ENCODE results near the gene SOX30. TPM values are rescaled to one million over a fixed set of nuclear protein-coding genes. Genes with fewer than 3 reads are reported as not detected.

Gene SOX30
- total RNA-seq, 2 donors from 2014 or later = not detected

- Histone ChIP-seq H3K36me3 (no peaks in the 10 kb centered on the region), H3K4me1 (ENCODE audit: control insufficient read depth in 1 of 2, low read depth in 2 of 2) (no peaks in the 10 kb centered on the region), H3K27ac (no peak overlapping the region), H3K4me3 (no peak overlapping the region), H3K27me3 (replicated peaks; ENCODE audit: insufficient read depth) (no peaks in the 10 kb centered on the region), H3K9me3 (no peaks in the 10 kb centered on the region)
- ATAC-seq (ENCODE audit: insufficient number of reproducible peaks, low FRiP score, low read depth) (no peak), DNase-seq (ENCODE audit: low spot score) (no peak)
- TF ChIP-seq, protein P1, sequence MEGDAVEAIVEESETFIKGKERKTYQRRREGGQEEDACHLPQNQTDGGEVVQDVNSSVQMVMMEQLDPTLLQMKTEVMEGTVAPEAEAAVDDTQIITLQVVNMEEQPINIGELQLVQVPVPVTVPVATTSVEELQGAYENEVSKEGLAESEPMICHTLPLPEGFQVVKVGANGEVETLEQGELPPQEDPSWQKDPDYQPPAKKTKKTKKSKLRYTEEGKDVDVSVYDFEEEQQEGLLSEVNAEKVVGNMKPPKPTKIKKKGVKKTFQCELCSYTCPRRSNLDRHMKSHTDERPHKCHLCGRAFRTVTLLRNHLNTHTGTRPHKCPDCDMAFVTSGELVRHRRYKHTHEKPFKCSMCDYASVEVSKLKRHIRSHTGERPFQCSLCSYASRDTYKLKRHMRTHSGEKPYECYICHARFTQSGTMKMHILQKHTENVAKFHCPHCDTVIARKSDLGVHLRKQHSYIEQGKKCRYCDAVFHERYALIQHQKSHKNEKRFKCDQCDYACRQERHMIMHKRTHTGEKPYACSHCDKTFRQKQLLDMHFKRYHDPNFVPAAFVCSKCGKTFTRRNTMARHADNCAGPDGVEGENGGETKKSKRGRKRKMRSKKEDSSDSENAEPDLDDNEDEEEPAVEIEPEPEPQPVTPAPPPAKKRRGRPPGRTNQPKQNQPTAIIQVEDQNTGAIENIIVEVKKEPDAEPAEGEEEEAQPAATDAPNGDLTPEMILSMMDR (IDR thresholded peaks at IDR 0.05) = no peak
Measured at GRCh38 chr5:157598350-157598936, 53.8 kb downstream of the SOX30 start.

DNA sequence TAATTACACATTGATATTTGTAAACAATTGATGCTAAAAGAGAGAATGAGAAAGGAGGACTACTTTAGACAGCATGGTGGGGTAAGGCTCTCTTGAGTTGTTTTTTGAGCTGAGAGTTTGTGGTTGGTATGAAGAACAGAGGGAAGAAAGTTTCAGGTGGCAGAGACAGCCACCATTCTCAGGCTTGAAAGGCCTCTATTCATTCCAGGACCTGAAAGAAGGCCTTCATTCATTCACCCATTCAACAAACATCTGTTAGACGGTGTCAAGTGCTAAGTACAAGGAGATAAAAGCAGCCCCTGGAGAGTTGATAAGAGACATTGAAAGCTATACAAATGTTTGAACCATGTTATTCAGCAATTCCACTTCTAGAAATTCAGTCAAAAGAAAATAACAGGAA, 55.0 kb downstream of the SOX30 start:
- Histone ChIP-seq H3K9me3 (no peaks in the 10 kb centered on the region), H3K4me3 (no peak overlapping the region), H3K4me1 (ENCODE audit: control insufficient read depth in 1 of 2, low read depth in 2 of 2) (no peaks in the 10 kb centered on the region), H3K36me3 (no peaks in the 10 kb centered on the region), H3K27ac (no peak overlapping the region), H3K27me3 (replicated peaks; ENCODE audit: insufficient read depth) (no peaks in the 10 kb centered on the region)
- DNase-seq (ENCODE audit: low spot score) = no peak
- TF ChIP-seq, protein P1 (IDR thresholded peaks at IDR 0.05) = no peak
- no peak for ATAC-seq (ENCODE audit: insufficient number of reproducible peaks, low FRiP score, low read depth)

DNA sequence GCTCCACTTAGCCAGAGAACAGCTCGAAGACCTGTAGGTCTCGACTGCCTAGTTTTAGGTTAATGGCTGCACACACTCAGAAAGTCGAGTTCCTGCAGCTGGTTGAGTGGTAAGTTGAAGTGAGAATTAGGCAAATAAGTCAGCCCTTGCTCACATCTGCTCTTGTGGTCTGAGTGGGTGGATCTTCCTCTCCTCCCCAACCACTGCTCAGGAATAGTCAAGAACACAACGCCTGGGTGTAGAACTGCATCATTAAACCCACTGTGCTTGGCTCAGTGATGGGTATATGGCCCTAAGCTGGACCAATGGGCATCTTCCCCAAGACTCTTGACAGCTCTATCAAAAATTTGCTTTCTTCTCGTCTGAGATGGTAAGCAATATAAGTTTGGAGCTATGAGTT, 55.8 kb downstream of the SOX30 start:
- Histone ChIP-seq H3K9me3 (no peaks in the 10 kb centered on the region), H3K4me1 (ENCODE audit: control insufficient read depth in 1 of 2, low read depth in 2 of 2) (no peaks in the 10 kb centered on the region), H3K27me3 (replicated peaks; ENCODE audit: insufficient read depth) (no peaks in the 10 kb centered on the region), H3K27ac (no peak overlapping the region), H3K4me3 (no peak overlapping the region), H3K36me3 (no peaks in the 10 kb centered on the region)
- TF ChIP-seq, protein P1 (IDR thresholded peaks at IDR 0.05) = no peak
- DNase-seq (ENCODE audit: low spot score) = no peak
- no peak for ATAC-seq (ENCODE audit: insufficient number of reproducible peaks, low FRiP score, low read depth)

DNA sequence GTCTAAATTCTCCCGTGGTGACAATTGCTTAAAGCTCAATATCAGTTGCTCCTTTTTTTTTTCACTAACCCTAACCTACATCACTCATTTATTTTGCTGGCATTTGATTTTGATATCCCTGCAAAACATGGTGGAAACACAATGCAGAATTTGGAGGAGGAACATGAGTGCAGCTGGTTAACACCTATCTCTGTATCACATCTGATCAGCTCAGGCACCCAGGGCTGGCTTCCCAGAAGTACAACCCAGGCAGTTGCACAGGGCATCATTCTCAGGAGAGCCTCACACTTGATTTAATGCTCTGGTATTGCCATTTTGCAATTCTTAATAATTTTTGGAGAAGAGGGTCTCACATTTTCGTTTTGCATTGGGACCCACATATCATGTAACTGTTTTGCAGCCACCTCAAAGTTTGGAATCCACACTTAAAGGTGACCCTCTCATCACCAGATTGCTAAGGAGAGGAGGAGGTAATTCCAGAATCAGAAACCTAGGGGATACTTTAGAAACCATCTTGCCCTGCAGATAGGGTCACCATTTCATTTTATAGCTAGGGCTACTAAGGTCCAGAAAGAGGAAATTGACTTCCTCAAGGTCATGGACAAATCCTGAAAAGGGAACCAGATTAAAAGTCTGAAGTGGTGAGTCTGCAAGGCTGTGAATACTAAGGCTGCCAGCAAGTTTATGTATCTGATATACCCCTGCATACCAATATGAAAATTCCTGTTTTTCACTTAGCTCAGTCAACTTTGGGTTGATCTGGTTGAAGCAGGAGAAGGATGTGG, 57.4 kb downstream of the SOX30 start:
- H3K4me3 ChIP-seq = no peak overlapping the region
- H3K27ac ChIP-seq = no peak overlapping the region
- TF ChIP-seq, protein P1 (IDR thresholded peaks at IDR 0.05) = no peak
- no peaks in the 10 kb centered on the region for H3K4me1 ChIP-seq (ENCODE audit: control insufficient read depth in 1 of 2, low read depth in 2 of 2)
- H3K27me3 ChIP-seq (replicated peaks; ENCODE audit: insufficient read depth) = no peaks in the 10 kb centered on the region
- no peaks in the 10 kb centered on the region for H3K36me3 ChIP-seq
- no peaks in the 10 kb centered on the region for H3K9me3 ChIP-seq
- DNase-seq (ENCODE audit: low spot score) (no peak), ATAC-seq (ENCODE audit: insufficient number of reproducible peaks, low FRiP score, low read depth) (no peak)

DNA sequence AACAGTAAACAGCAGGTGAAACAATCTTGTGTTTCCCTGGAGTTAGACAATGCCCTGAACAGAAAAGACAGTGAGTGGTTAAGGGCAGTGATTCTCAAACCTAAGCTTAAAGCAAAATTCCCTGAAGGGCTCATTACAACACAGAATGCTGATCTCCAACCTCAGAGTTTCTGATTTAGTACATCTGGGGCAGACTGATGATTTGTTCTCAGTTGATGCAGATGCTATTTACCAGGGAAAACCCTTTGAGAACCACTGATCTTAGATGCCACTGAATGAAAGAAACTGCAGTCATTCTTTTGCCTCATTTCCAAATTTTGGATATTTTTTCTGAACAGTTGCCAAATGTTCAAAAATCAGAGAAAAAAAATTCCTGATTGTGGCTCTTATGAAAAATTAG, 58.0 kb downstream of the SOX30 start:
- Histone ChIP-seq H3K4me3 (no peak overlapping the region), H3K4me1 (ENCODE audit: control insufficient read depth in 1 of 2, low read depth in 2 of 2) (no peaks in the 10 kb centered on the region), H3K9me3 (no peaks in the 10 kb centered on the region), H3K27me3 (replicated peaks; ENCODE audit: insufficient read depth) (no peaks in the 10 kb centered on the region), H3K27ac (no peak overlapping the region), H3K36me3 (no peaks in the 10 kb centered on the region)
- ATAC-seq (ENCODE audit: insufficient number of reproducible peaks, low FRiP score, low read depth) = no peak
- DNase-seq (ENCODE audit: low spot score) = no peak
- TF ChIP-seq, protein P1 (IDR thresholded peaks at IDR 0.05) = no peak

All from thoracic aorta (tissue), 2 donors.